Neural progenitor cell (in vitro differentiated cells): Measurements from ENCODE around the gene RAPGEF5. TPM values are rescaled to one million over a fixed set of nuclear protein-coding genes. Genes with fewer than 3 reads are reported as not detected.

Source experiments
- DNase-seq: peaks from one replicate; pipeline ENCODE4 v3.0.0-alpha.2; 2016; ENCODE audit warnings: low spot score
- H2AFZ ChIP-seq: fragments of 200-600 bp; sonication (generic); replicated peaks from 2 replicates; pipeline ENCODE4 v1.6.1; 2016; ENCODE audit warnings: antibody characterized with exemption
- H3F3A ChIP-seq: fragments of 200-600 bp; sonication (generic); 2 replicates; pipeline ENCODE4 v1.6.1; 2016; ENCODE audit warnings: antibody characterized with exemption, low read depth
- H3K27ac ChIP-seq: fragments of 200-600 bp; sonication (generic); 2 replicates; pipeline ENCODE4 v1.5.1; 2016; ENCODE audit warnings: mild to moderate bottlenecking
- H3K27me3 ChIP-seq: fragments of 200-600 bp; sonication (generic); 2 replicates; pipeline ENCODE4 v1.6.1; 2016; ENCODE audit warnings: mild to moderate bottlenecking, moderate library complexity
- H3K36me3 ChIP-seq: fragments of 200-600 bp; sonication (generic); 2 replicates; pipeline ENCODE4 v1.5.1; 2016
- H3K4me1 ChIP-seq: fragments of 200-600 bp; sonication (generic); 2 replicates; pipeline ENCODE4 v1.6.1; 2016; ENCODE audit warnings: mixed run types
- H3K4me2 ChIP-seq: fragments of 200-600 bp; sonication (generic); 2 replicates; pipeline ENCODE4 v1.6.1; 2016
- H3K4me3 ChIP-seq: fragments of 200-600 bp; sonication (generic); 2 replicates; pipeline ENCODE4 v1.5.1; 2016
- H3K79me2 ChIP-seq: fragments of 200-600 bp; sonication (generic); 2 replicates; pipeline ENCODE4 v1.6.1; 2016; ENCODE audit warnings: low read depth
- H3K9ac ChIP-seq: fragments of 200-600 bp; sonication (generic); 2 replicates; pipeline ENCODE4 v1.6.1; 2016
- H3K9me3 ChIP-seq: fragments of 200-600 bp; sonication (generic); 2 replicates; pipeline ENCODE4 v1.5.1; 2016; ENCODE audit warnings: low read depth
- H4K20me1 ChIP-seq: fragments of 200-600 bp; sonication (generic); 2 replicates; pipeline ENCODE4 v1.6.1; 2016; ENCODE audit warnings: low read depth
- H3K27ac Mint-ChIP-seq: 3 replicates; pipeline ENCODE4 v1.8.0; 2021; ENCODE audit warnings: mixed read lengths
- H3K27me3 Mint-ChIP-seq: 2 replicates; pipeline ENCODE4 v1.8.0; 2022; ENCODE audit warnings: low read depth, mild to moderate bottlenecking, inconsistent platforms, moderate library complexity, mixed read lengths; ENCODE audit not compliant: insufficient read depth
- H3K36me3 Mint-ChIP-seq: 3 replicates; pipeline ENCODE4 v1.8.0; 2021; ENCODE audit warnings: mixed read lengths
- H3K4me1 Mint-ChIP-seq: 3 replicates; pipeline ENCODE4 v1.8.0; 2021; ENCODE audit warnings: mixed read lengths
- H3K4me3 Mint-ChIP-seq: 3 replicates; pipeline ENCODE4 v1.8.0; 2021; ENCODE audit warnings: mild to moderate bottlenecking, moderate library complexity, mixed read lengths
- H3K9me3 Mint-ChIP-seq: 3 replicates; pipeline ENCODE4 v1.8.0; 2020; ENCODE audit warnings: mixed read lengths
- EZH2 ChIP-seq: fragments of 200-600 bp; sonication (generic); IDR thresholded peaks from 2 replicates; pipeline ENCODE4 v1.6.1; 2017; ENCODE audit warnings: antibody characterized with exemption, mild to moderate bottlenecking, moderate library complexity
- EZH2phosphoT487 ChIP-seq: fragments of 200-600 bp; sonication (generic); IDR thresholded peaks from 2 replicates; pipeline ENCODE4 v1.6.1; 2017; ENCODE audit warnings: antibody characterized with exemption
- total RNA-seq: library from RNA; depleted of rRNA; stranded (reverse); fragments of >200 nt; gene quantifications from 2 replicates; pipeline ENCODE4 v1.2.3, GENCODE V29; 2015; ENCODE audit warnings: low replicate concordance
- TF ChIP-seq, protein P1 (sequence below): fragments of 200-600 bp; sonication (generic); IDR thresholded peaks from 2 replicates; pipeline ENCODE4 v1.5.1; 2017; ENCODE audit warnings: antibody characterized with exemption, mild to moderate bottlenecking

RAPGEF5 gene
- total RNA-seq, 1 donor from 2014 or later = 5.7 TPM

DNA sequence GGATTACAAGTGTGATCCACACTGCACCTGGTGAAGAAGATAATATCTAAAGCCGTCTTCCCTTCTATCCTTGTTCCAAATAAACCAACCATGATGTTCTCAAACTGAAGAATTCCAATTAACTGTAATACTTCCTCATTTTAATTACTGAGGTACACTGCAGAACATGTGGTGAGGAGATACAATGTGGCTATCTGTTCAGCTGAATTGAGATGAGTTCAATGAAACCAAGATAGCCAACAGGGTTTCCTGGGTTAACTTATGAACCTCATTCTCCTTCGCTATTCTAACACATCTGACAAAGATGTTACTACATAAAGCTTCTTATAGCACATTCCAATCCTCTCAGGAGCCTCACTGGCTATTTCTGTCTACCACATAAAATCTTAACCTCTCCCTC, 75.5 kb downstream of the RAPGEF5 start:
- Mint-ChIP-seq H3K4me3 (no peak overlapping the region), H3K4me1 (no peaks in the 10 kb centered on the region), H3K9me3 (no peaks in the 10 kb centered on the region), H3K36me3 (no peaks in the 10 kb centered on the region), H3K27me3 (no peaks in the 10 kb centered on the region), H3K27ac (no peak overlapping the region)
- no peak overlapping the region for H3K4me2 ChIP-seq
- DNase-seq = no peak
- no peaks in the 10 kb centered on the region for H3K4me1 ChIP-seq
- no peak overlapping the region for H3K27ac ChIP-seq
- H4K20me1 ChIP-seq = no peaks in the 10 kb centered on the region
- H2AFZ ChIP-seq = no peak overlapping the region
- no peaks in the 10 kb centered on the region for H3K36me3 ChIP-seq
- no peaks in the 10 kb centered on the region for H3K9me3 ChIP-seq
- H3K27me3 ChIP-seq = no peaks in the 10 kb centered on the region
- H3K9ac ChIP-seq = no peak overlapping the region
- TF ChIP-seq EZH2 (no peak), EZH2phosphoT487 (no peak)
- TF ChIP-seq, protein P1, sequence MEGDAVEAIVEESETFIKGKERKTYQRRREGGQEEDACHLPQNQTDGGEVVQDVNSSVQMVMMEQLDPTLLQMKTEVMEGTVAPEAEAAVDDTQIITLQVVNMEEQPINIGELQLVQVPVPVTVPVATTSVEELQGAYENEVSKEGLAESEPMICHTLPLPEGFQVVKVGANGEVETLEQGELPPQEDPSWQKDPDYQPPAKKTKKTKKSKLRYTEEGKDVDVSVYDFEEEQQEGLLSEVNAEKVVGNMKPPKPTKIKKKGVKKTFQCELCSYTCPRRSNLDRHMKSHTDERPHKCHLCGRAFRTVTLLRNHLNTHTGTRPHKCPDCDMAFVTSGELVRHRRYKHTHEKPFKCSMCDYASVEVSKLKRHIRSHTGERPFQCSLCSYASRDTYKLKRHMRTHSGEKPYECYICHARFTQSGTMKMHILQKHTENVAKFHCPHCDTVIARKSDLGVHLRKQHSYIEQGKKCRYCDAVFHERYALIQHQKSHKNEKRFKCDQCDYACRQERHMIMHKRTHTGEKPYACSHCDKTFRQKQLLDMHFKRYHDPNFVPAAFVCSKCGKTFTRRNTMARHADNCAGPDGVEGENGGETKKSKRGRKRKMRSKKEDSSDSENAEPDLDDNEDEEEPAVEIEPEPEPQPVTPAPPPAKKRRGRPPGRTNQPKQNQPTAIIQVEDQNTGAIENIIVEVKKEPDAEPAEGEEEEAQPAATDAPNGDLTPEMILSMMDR = no peak
- H3K79me2 ChIP-seq = no peaks in the 10 kb centered on the region
- no peaks in the 10 kb centered on the region for H3F3A ChIP-seq
- H3K4me3 ChIP-seq = no peak overlapping the region

DNA sequence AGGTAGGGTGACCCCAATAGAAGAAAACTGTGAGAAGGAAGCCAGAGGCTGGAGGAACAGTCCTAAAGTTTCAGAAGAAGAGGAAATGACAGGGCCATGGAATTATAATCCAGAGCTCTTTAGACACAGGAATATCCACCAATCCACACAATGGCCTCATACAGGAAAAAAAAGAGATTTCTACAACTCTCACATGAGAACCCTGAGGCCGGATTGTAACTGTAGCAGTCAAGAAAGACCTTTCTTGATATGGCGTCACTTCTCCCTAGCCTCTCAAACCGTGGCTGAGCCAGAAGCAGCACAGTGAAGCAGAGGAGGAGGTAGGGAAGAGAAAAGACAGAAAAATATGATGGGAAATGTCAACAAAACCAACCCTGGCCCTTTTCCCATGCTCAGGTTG, 76.9 kb downstream of the RAPGEF5 start:
- H3K36me3 ChIP-seq = no peaks in the 10 kb centered on the region
- H3K79me2 ChIP-seq = no peaks in the 10 kb centered on the region
- H3K4me2 ChIP-seq = no peak overlapping the region
- H3K9me3 ChIP-seq = no peaks in the 10 kb centered on the region
- no peak for DNase-seq
- no peaks in the 10 kb centered on the region for H3K4me1 Mint-ChIP-seq
- no peaks in the 10 kb centered on the region for H3K27me3 ChIP-seq
- H3K9ac ChIP-seq = no peak overlapping the region
- no peaks in the 10 kb centered on the region for H3K4me1 ChIP-seq
- H2AFZ ChIP-seq = no peak overlapping the region
- no peaks in the 10 kb centered on the region for H3K9me3 Mint-ChIP-seq
- TF ChIP-seq EZH2phosphoT487 (no peak), EZH2 (no peak)
- TF ChIP-seq, protein P1 = no peak
- no peak overlapping the region for H3K27ac Mint-ChIP-seq
- no peaks in the 10 kb centered on the region for H3K36me3 Mint-ChIP-seq
- no peak overlapping the region for H3K27ac ChIP-seq
- no peak overlapping the region for H3K4me3 ChIP-seq
- H3K4me3 Mint-ChIP-seq = no peak overlapping the region
- no peaks in the 10 kb centered on the region for H3F3A ChIP-seq
- no peaks in the 10 kb centered on the region for H3K27me3 Mint-ChIP-seq
- H4K20me1 ChIP-seq = no peaks in the 10 kb centered on the region

DNA sequence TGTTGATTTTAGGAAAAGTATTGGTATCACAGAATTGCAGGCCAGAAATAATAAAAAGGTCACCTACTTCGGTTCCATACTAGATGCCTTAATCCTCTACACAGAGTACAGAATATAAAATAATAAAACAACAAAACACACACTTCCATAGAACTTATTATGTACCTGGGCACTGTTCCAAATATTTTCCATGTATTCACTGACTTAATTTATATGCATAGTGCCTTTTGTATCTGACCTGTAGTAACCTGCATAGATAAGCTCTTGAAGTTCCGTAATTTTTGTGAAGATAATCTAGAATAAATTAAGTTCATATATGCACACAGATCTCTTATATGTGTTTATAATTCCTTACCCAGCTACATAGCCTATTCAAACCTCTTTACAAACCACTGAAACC, 78.3 kb downstream of the RAPGEF5 start:
- H3K4me1 Mint-ChIP-seq = no peaks in the 10 kb centered on the region
- Histone ChIP-seq H3F3A (no peaks in the 10 kb centered on the region), H3K9me3 (no peaks in the 10 kb centered on the region), H2AFZ (no peak overlapping the region), H4K20me1 (no peaks in the 10 kb centered on the region), H3K4me3 (no peak overlapping the region), H3K36me3 (no peaks in the 10 kb centered on the region), H3K4me2 (no peak overlapping the region), H3K4me1 (no peaks in the 10 kb centered on the region), H3K27ac (no peak overlapping the region), H3K79me2 (no peaks in the 10 kb centered on the region), H3K27me3 (no peaks in the 10 kb centered on the region), H3K9ac (no peak overlapping the region)
- no peak overlapping the region for H3K27ac Mint-ChIP-seq
- no peak for DNase-seq
- H3K9me3 Mint-ChIP-seq = no peaks in the 10 kb centered on the region
- H3K27me3 Mint-ChIP-seq = no peaks in the 10 kb centered on the region
- H3K36me3 Mint-ChIP-seq = no peaks in the 10 kb centered on the region
- H3K4me3 Mint-ChIP-seq = no peak overlapping the region
- TF ChIP-seq EZH2phosphoT487 = no peak
- TF ChIP-seq, protein P1 = no peak
- TF ChIP-seq EZH2 = no peak
